Measurements from ENCODE around the gene IQGAP2.

The IQGAP2 gene

DNA sequence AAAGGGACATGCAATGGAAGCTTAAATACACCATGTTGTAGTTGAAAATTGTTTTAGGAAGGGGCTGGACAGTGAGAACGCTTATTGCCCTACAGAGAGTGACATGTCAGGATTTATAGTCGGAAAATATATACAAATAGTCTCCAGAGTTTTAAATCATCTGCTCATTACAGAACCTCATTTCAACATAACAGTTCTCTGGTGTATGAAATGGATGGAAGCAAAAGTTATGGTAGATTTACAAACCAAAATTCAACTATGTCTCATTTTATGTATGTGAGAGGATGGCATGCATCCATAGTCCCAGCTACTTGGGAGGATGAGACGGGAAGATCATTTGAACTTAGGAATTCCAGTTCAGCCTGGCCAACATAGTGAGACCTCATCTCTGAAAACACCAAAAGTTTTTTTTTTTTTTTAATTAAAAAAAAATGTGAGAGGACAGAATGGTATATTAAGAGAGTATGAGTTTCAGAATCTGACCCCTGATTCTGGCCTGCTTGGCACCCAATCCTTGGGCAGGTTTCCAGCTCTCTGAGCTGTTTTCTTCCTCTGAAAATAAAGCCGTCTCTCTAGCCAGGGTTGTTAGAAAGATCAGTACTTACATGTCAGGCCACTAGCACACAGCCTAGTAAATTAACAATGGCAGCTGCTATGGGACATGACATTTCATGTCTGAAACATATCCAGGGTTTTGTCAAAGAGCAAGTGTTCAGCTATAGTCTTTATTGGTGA is 40.1 kb downstream of the IQGAP2 start:
- TF ChIP-seq, protein P1, sequence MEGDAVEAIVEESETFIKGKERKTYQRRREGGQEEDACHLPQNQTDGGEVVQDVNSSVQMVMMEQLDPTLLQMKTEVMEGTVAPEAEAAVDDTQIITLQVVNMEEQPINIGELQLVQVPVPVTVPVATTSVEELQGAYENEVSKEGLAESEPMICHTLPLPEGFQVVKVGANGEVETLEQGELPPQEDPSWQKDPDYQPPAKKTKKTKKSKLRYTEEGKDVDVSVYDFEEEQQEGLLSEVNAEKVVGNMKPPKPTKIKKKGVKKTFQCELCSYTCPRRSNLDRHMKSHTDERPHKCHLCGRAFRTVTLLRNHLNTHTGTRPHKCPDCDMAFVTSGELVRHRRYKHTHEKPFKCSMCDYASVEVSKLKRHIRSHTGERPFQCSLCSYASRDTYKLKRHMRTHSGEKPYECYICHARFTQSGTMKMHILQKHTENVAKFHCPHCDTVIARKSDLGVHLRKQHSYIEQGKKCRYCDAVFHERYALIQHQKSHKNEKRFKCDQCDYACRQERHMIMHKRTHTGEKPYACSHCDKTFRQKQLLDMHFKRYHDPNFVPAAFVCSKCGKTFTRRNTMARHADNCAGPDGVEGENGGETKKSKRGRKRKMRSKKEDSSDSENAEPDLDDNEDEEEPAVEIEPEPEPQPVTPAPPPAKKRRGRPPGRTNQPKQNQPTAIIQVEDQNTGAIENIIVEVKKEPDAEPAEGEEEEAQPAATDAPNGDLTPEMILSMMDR (IDR thresholded peaks at IDR 0.05; ENCODE audit: low read depth, low read length, missing control alignments), result no peak
- no peak for DNase-seq (ENCODE audit: low read depth)
- H3K4me3 ChIP-seq (ENCODE audit: low read depth, low read length), result no peak overlapping the region
- in situ Hi-C loops (cut with HindIII; ENCODE audit: low sequenced_read_pairs), result no loop called here

- no peak for DNase-seq (ENCODE audit: low read depth)
- TF ChIP-seq, protein P1 (IDR thresholded peaks at IDR 0.05; ENCODE audit: low read depth, low read length, missing control alignments), result no peak
- in situ Hi-C loops (cut with HindIII; ENCODE audit: low sequenced_read_pairs), result no loop called here
- H3K4me3 ChIP-seq (ENCODE audit: low read depth, low read length), result no peak overlapping the region
These were observed 42.0 kb downstream of the IQGAP2 start for GRCh38 chr5:76445063-76445462.

- DNase-seq (ENCODE audit: low read depth), result no peak
- no peak overlapping the region for H3K4me3 ChIP-seq (ENCODE audit: low read depth, low read length)
- in situ Hi-C loops (cut with HindIII; ENCODE audit: low sequenced_read_pairs), result no loop called here
- TF ChIP-seq, protein P1 (IDR thresholded peaks at IDR 0.05; ENCODE audit: low read depth, low read length, missing control alignments), result no peak
These were observed 42.7 kb downstream of the IQGAP2 start for GRCh38 chr5:76445830-76446229.

GRCh38 chr5:76446776-76447175 is 43.7 kb downstream of the IQGAP2 start:
- TF ChIP-seq, protein P1 (IDR thresholded peaks at IDR 0.05; ENCODE audit: low read depth, low read length, missing control alignments), result no peak
- no peak for DNase-seq (ENCODE audit: low read depth)
- H3K4me3 ChIP-seq (ENCODE audit: low read depth, low read length), result no peak overlapping the region
- in situ Hi-C loops (cut with HindIII; ENCODE audit: low sequenced_read_pairs), result no loop called here

GRCh38 chr5:76449606-76450005 is 46.5 kb downstream of the IQGAP2 start:
- TF ChIP-seq, protein P1 (IDR thresholded peaks at IDR 0.05; ENCODE audit: low read depth, low read length, missing control alignments), result no peak
- in situ Hi-C loops (cut with HindIII; ENCODE audit: low sequenced_read_pairs), result no loop called here
- H3K4me3 ChIP-seq (ENCODE audit: low read depth, low read length), result no peak overlapping the region
- DNase-seq (ENCODE audit: low read depth), result no peak

- DNase-seq (ENCODE audit: low read depth), result no peak
- H3K4me3 ChIP-seq (ENCODE audit: low read depth, low read length), result no peak overlapping the region
- TF ChIP-seq, protein P1 (IDR thresholded peaks at IDR 0.05; ENCODE audit: low read depth, low read length, missing control alignments), result no peak
- in situ Hi-C loops (cut with HindIII; ENCODE audit: low sequenced_read_pairs), result no loop called here
These were observed 47.0 kb downstream of the IQGAP2 start for GRCh38 chr5:76450054-76450453.

All from astrocyte of the cerebellum (primary cell).